ENCODE data around the gene UTS2R. TPM values are rescaled to one million over a fixed set of nuclear protein-coding genes. Genes with fewer than 3 reads are reported as not detected.
A peak's percentile ranks its signal among the peaks of the same experiment; 100 is the strongest.

The UTS2R gene
- total and polyA plus RNA-seq, 2 donors: 0.07 to 0.33 TPM

GRCh38 chr17:82327757-82328140 lies 43.8 kb upstream of the UTS2R start:
- 94% methylated on average over 16 of the region's 16 CpGs for WGBS
- Histone ChIP-seq H3K36me3 (ENCODE audit: control insufficient read depth in 2 of 2, insufficient read depth in 2 of 2, low read length in 1 of 2) (no peaks in the 10 kb centered on the region), H3K27ac (ENCODE audit: low read depth in 1 of 2, low read length in 1 of 2) (no peak overlapping the region), H3K27me3 (ENCODE audit: control insufficient read depth in 2 of 2, insufficient read depth in 1 of 2, low read length in 1 of 2) (peaks cover 15 to 31% of the 10 kb centered on the region in 2 donors), H3K4me3 (ENCODE audit: low read length in 2 of 2) (no peak overlapping the region), H3K9me3 (ENCODE audit: control insufficient read depth in 2 of 2, insufficient read depth in 1 of 2, low read length in 1 of 2) (no peaks in the 10 kb centered on the region), H3K4me1 (ENCODE audit: control insufficient read depth in 2 of 2, insufficient read depth in 2 of 2, low read length in 2 of 2) (peaks cover 3 to 21% of the 10 kb centered on the region in 2 donors)
- DNase-seq (ENCODE audit: low read depth in 6 of 9, low spot score in 9 of 9): no peak

GRCh38 chr17:82328141-82328993 lies 43.2 kb upstream of the UTS2R start:
- Histone ChIP-seq H3K4me1 (ENCODE audit: control insufficient read depth in 2 of 2, insufficient read depth in 2 of 2, low read length in 2 of 2) (peaks cover 8 to 27% of the 10 kb centered on the region in 2 donors), H3K27me3 (ENCODE audit: control insufficient read depth in 2 of 2, insufficient read depth in 1 of 2, low read length in 1 of 2) (peaks cover 20 to 37% of the 10 kb centered on the region in 2 donors), H3K9me3 (ENCODE audit: control insufficient read depth in 2 of 2, insufficient read depth in 1 of 2, low read length in 1 of 2) (peaks cover 0 to 5% of the 10 kb centered on the region in 2 donors), H3K4me3 (ENCODE audit: low read length in 2 of 2) (no peak overlapping the region), H3K27ac (ENCODE audit: low read depth in 1 of 2, low read length in 1 of 2) (no peak overlapping the region), H3K36me3 (ENCODE audit: control insufficient read depth in 2 of 2, insufficient read depth in 2 of 2, low read length in 1 of 2) (no peaks in the 10 kb centered on the region)
- DNase-seq (ENCODE audit: low read depth in 6 of 9, low spot score in 9 of 9): no peak
- WGBS: 92% methylated on average over 28 of the region's 28 CpGs

- peaks cover 0 to 10% of the 10 kb centered on the region in 2 donors for H3K9me3 ChIP-seq (ENCODE audit: control insufficient read depth in 2 of 2, insufficient read depth in 1 of 2, low read length in 1 of 2)
- H3K27ac ChIP-seq (ENCODE audit: low read depth in 1 of 2, low read length in 1 of 2): no peak overlapping the region
- no peaks in the 10 kb centered on the region for H3K36me3 ChIP-seq (ENCODE audit: control insufficient read depth in 2 of 2, insufficient read depth in 2 of 2, low read length in 1 of 2)
- WGBS: 93% methylated on average over 15 of the region's 15 CpGs
- H3K27me3 ChIP-seq (ENCODE audit: control insufficient read depth in 2 of 2, insufficient read depth in 1 of 2, low read length in 1 of 2): peaks cover 26 to 44% of the 10 kb centered on the region in 2 donors
- no peak overlapping the region for H3K4me3 ChIP-seq (ENCODE audit: low read length in 2 of 2)
- DNase-seq (ENCODE audit: low read depth in 6 of 9, low spot score in 9 of 9): no peak
- H3K4me1 ChIP-seq (ENCODE audit: control insufficient read depth in 2 of 2, insufficient read depth in 2 of 2, low read length in 2 of 2): peaks cover 11 to 32% of the 10 kb centered on the region in 2 donors
These were observed 42.5 kb upstream of the UTS2R start for GRCh38 chr17:82328994-82329507.

- 90% methylated on average over 19 of the region's 19 CpGs for WGBS
- H3K27ac ChIP-seq (ENCODE audit: low read depth in 1 of 2, low read length in 1 of 2): no peak overlapping the region
- peaks cover 30 to 52% of the 10 kb centered on the region in 2 donors for H3K27me3 ChIP-seq (ENCODE audit: control insufficient read depth in 2 of 2, insufficient read depth in 1 of 2, low read length in 1 of 2)
- H3K4me1 ChIP-seq (ENCODE audit: control insufficient read depth in 2 of 2, insufficient read depth in 2 of 2, low read length in 2 of 2): peaks cover 18 to 37% of the 10 kb centered on the region in 2 donors
- DNase-seq (ENCODE audit: low read depth in 6 of 9, low spot score in 9 of 9): no peak
- peaks cover 0 to 10% of the 10 kb centered on the region in 2 donors for H3K9me3 ChIP-seq (ENCODE audit: control insufficient read depth in 2 of 2, insufficient read depth in 1 of 2, low read length in 1 of 2)
- no peaks in the 10 kb centered on the region for H3K36me3 ChIP-seq (ENCODE audit: control insufficient read depth in 2 of 2, insufficient read depth in 2 of 2, low read length in 1 of 2)
- no peak overlapping the region for H3K4me3 ChIP-seq (ENCODE audit: low read length in 2 of 2)
These were observed 41.8 kb upstream of the UTS2R start for GRCh38 chr17:82329683-82330321.

- no peak for DNase-seq (ENCODE audit: low read depth in 6 of 9, low spot score in 9 of 9)
- no peaks in the 10 kb centered on the region for H3K36me3 ChIP-seq (ENCODE audit: control insufficient read depth in 2 of 2, insufficient read depth in 2 of 2, low read length in 1 of 2)
- 55% methylated on average over 28 of the region's 28 CpGs for WGBS
- H3K27me3 ChIP-seq (ENCODE audit: control insufficient read depth in 2 of 2, insufficient read depth in 1 of 2, low read length in 1 of 2): peaks cover 30 to 54% of the 10 kb centered on the region in 2 donors
- no peak overlapping the region for H3K4me3 ChIP-seq (ENCODE audit: low read length in 2 of 2)
- H3K27ac ChIP-seq (ENCODE audit: low read depth in 1 of 2, low read length in 1 of 2): no peak overlapping the region
- H3K4me1 ChIP-seq (ENCODE audit: control insufficient read depth in 2 of 2, insufficient read depth in 2 of 2, low read length in 2 of 2): peaks cover 23 to 44% of the 10 kb centered on the region in 2 donors
- peaks cover 0 to 10% of the 10 kb centered on the region in 2 donors for H3K9me3 ChIP-seq (ENCODE audit: control insufficient read depth in 2 of 2, insufficient read depth in 1 of 2, low read length in 1 of 2)
These were observed 41.0 kb upstream of the UTS2R start for GRCh38 chr17:82330322-82331239.

GRCh38 chr17:82331345-82331939 lies 40.1 kb upstream of the UTS2R start:
- Histone ChIP-seq H3K36me3 (ENCODE audit: control insufficient read depth in 2 of 2, insufficient read depth in 2 of 2, low read length in 1 of 2) (no peaks in the 10 kb centered on the region), H3K4me1 (ENCODE audit: control insufficient read depth in 2 of 2, insufficient read depth in 2 of 2, low read length in 2 of 2) (peaks cover 23 to 50% of the 10 kb centered on the region in 2 donors), H3K27ac (ENCODE audit: low read depth in 1 of 2, low read length in 1 of 2) (no peak overlapping the region), H3K4me3 (ENCODE audit: low read length in 2 of 2) (no peak overlapping the region), H3K27me3 (ENCODE audit: control insufficient read depth in 2 of 2, insufficient read depth in 1 of 2, low read length in 1 of 2) (peaks cover 28 to 54% of the 10 kb centered on the region in 2 donors), H3K9me3 (ENCODE audit: control insufficient read depth in 2 of 2, insufficient read depth in 1 of 2, low read length in 1 of 2) (peaks cover 0 to 10% of the 10 kb centered on the region in 2 donors)
- WGBS: 95% methylated on average over 25 of the region's 25 CpGs
- no peak for DNase-seq (ENCODE audit: low read depth in 6 of 9, low spot score in 9 of 9)

GRCh38 chr17:82332669-82333278 lies 38.8 kb upstream of the UTS2R start:
- Histone ChIP-seq H3K27me3 (ENCODE audit: control insufficient read depth in 2 of 2, insufficient read depth in 1 of 2, low read length in 1 of 2) (peaks cover 28 to 54% of the 10 kb centered on the region in 2 donors), H3K4me3 (ENCODE audit: low read length in 2 of 2) (peak overlapping the region in 1 of 2 donors; percentile 47), H3K27ac (ENCODE audit: low read depth in 1 of 2, low read length in 1 of 2) (peak overlapping the region in 1 of 2 donors; percentile 1), H3K9me3 (ENCODE audit: control insufficient read depth in 2 of 2, insufficient read depth in 1 of 2, low read length in 1 of 2) (peaks cover 0 to 10% of the 10 kb centered on the region in 2 donors), H3K36me3 (ENCODE audit: control insufficient read depth in 2 of 2, insufficient read depth in 2 of 2, low read length in 1 of 2) (no peaks in the 10 kb centered on the region), H3K4me1 (ENCODE audit: control insufficient read depth in 2 of 2, insufficient read depth in 2 of 2, low read length in 2 of 2) (peaks cover 23 to 56% of the 10 kb centered on the region in 2 donors)
- no peak for DNase-seq (ENCODE audit: low read depth in 6 of 9, low spot score in 9 of 9)
- 22% methylated on average over 32 of the region's 32 CpGs for WGBS
